GM04503 (cell line): ENCODE measurements around the gene GRAP2.
"Not testable (repeated sequence)": the region's sequence is repeated elsewhere in the genome, so short reads cannot be mapped to it uniquely, and the experiment has no call there.

Source experiments
- DNase-seq: peaks from one replicate; pipeline ENCODE4 v3.0.0-alpha.2; 2012; ENCODE audit warnings: low read depth

The GRAP2 gene

DNA sequence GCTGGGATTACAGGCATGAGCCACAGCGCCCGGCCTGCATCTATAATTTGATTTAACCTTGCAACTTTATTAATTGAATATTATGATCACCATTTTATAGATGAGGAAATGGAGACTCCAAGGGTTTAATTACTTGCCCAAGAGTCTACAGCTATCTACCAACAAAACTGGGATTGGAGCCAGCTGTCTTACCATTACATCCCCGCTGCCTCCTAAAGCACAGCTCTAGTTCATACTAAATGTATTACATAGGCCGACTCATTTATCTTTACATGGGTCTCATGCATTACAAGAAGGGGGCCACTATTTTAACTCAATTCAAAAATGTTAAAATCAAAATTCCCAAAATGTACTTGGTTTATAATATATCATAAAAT, 45.2 kb downstream of the GRAP2 start:
- DNase-seq: no peak

DNA sequence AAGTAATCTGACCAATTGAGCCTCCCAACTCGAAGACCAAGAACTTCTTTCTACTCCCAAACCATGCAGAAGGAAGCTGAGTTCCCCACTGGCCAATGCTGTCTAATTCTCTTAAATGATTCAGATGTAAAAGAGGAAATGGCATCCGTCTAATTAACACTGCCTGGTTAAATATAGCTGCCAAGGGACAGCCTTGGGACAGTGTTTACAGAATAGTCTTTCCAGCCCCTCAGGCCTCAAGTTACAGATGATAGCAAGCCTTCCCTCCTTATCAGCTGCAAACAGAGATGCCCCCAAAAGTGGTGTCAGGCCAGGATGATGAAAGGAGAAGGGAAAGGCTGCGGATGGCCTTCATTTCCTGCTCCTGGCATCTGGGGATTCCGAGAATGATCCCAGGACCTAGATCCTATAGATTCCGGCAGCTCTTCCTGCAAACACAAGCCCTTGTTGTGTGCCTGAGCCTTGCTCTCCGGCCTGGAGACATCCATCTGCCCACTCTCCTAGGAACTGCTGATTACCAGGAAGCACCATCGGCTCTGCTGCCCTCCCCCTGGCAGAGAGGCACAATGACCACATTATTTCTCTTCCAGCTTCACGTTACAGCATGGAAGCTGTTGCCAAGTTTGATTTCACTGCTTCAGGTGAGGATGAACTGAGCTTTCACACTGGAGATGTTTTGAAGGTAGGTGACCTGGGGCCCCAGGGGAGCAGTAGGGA, 45.8 kb downstream of the GRAP2 start:
- no peak for DNase-seq

DNA sequence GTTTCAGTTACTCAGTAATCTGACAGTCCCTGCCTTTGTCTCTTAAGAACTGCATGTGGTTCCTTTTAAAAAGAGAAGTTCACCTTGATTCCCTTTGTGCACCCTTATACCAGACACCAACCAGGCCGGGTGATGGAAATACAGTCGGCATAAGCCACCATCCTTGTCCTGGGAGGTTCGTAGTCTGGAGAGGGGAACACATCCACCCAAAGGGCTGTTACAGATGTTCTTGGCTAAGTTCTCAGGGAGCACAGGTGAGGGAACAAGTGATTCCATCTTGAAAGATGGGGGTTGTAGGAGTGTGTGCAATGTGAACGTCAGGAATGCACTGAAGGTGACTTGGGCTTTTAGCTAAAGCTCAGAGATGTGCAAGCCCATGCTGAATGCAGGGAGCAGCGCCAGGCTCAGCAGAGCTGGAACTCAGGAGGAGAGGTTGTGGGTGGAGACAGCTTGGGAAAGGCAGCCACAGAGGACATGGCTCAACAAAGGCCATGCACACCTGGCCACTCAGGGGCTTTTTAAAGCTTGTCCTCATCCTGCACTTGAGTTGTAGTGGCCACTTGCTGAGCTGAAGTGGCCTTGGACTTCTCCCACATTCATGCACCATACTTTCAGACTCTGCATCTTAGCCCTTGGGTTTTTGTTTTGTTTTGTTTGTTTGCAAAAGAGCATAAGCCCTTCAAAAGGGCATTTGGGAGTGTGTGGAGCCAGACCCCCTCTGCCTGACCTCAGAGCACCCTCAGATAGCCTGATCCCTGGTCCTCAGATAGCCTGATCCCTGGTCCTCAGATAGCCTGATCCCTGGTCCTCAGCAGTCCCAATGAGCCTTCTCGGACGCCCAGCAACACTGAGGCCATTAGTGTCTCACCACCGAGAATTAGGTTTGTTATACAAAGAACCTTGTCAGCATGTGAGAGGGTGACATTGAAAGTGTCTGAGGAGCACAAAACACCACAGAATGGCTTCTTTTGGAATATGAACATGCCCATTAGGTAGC, 46.6 kb downstream of the GRAP2 start:
- DNase-seq: no peak

DNA sequence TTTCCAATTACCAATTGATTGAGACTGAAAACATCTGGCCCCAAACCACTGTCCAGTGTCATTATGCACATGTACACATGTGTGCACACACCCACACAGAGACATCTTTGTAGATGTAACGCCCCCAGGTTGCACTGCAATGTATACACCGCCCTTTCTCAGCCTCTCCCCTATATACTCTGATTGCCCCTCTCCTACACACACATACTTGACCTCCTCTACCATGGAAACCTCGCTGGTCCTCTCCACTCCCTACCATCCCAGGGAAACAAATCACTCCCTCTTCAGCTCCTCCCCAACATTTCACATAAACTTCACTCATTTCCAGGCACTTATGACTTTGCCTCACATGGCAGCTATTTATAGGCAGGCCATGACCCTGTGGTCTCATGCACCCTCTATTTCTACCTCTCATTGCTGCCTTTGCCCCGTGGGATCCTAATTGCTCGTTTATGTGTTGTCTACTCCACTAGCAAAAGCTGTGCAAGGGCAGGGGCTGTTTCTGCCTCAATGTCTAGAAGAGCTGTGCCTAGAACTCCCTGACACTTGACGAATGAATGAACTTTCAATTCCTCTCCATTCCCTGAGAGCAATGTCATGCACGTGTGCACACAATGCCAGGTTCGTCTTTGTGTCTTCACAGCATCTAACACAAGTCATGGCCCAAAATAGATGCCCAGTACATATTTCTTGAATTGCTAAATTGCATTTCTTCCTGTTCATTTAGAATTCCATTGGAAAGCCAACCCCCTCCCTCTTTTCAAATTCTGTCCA, 49.3 kb downstream of the GRAP2 start:
- no peak for DNase-seq

DNA sequence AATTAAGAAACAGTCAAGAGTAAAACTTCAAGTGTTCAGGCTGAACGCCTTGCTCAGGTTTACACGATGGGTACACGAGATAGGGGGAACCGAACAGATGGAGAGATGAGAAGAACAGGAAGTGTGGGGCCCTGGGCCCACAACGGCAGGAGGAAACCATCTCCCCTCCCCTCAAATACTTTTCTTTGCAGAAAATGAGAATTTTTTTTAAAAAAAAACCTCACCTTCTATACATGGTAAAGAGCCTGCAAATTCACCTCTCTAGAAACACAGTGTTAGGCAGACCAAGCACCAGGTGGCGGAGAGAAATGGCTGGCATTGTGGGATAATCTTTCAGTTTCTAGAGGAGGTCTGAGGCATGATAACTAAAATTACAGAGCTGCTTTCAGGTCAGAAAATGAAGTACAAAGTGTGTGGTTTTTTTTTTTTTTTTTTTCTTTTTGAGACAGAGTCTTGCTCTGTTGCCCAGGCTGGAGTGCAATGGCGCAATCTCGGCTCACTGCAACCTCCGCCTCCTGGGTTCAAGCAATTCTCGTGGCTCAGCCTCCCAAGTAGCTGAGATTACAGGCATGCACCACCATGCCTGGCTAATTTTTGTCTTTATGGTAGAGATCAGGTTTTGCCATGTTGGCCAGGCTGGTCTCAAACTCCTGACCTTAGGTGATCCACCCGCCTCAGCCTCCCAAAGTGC, 50.9 kb downstream of the GRAP2 start:
- not testable (repeated sequence) for DNase-seq

DNA sequence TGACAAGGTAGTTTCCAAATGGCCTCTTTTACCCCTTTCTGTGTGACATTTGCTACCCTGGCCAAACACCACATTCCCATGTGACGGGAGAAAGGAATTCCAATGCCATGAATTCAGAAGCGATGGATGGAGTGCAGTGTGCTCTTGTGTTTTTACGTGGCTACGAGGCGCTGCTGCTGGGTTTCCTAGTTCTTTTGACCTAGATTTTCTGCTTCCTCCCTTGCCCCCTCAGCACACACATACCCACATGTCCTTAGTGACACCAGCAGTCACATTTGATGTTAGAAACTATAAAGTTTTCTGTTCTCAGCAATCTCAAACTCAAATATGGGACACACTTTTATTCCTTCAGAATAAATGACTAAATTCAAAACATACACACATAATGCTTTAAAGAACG, 51.5 kb downstream of the GRAP2 start:
- DNase-seq: no peak

DNA sequence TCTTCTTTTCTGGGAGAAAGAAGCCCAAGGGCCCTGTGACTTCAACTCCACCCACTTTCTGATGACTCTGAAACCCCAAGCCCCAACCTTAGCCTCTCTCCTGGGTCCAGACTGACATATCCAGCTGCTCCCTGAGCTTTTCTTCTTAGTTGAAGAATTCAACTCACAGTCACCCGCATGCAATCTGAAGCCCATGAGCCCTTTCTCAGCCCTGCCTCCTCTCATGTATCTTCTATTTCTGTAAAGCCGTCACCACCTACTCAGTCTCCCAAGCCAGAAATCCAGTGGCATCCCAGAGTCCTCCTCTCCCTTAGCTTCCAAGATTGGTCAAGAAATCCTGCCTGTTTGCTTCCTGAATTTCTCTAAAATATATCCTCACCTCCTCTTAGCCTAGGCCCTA, 52.2 kb downstream of the GRAP2 start:
- DNase-seq: no peak

DNA sequence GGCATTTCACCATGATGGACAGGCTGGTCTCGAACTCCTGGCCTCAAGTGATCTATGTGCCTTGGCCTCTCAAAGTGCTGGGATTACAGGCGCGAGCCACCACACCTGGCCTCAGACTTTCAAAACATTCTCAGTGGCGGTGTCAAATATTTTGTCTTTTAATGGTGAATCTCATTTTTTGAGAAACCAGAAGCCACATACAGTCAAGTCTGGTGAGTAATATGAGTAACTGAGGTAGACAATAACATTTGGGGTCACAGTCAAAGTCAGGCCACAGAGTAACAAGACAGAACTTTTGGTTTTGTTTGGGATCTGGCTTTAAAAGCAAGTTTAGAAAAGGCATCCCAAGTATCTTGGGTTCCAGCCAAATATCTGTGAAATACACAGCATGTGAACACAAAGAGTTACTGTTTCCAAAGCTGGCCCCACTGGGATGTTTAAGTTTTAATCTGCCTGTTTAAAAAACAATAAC, 53.7 kb downstream of the GRAP2 start:
- DNase-seq: peak; percentile 27

DNA sequence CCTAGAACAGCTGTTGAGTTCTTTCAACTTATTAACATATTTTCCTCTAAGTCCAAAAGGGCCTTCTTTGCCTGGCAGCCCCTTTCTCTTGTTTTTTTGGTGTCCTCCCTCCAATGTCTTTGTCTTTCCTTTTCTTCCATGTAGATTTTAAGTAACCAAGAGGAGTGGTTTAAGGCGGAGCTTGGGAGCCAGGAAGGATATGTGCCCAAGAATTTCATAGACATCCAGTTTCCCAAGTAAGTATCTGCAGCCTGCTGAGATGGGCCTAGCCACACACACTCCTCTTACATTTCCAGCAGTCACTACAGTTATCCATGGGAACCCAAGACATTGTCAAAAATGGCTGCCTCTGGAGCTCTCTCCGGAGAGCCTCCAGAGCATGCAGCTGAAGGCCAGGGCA, 54.8 kb downstream of the GRAP2 start:
- DNase-seq: no peak

DNA sequence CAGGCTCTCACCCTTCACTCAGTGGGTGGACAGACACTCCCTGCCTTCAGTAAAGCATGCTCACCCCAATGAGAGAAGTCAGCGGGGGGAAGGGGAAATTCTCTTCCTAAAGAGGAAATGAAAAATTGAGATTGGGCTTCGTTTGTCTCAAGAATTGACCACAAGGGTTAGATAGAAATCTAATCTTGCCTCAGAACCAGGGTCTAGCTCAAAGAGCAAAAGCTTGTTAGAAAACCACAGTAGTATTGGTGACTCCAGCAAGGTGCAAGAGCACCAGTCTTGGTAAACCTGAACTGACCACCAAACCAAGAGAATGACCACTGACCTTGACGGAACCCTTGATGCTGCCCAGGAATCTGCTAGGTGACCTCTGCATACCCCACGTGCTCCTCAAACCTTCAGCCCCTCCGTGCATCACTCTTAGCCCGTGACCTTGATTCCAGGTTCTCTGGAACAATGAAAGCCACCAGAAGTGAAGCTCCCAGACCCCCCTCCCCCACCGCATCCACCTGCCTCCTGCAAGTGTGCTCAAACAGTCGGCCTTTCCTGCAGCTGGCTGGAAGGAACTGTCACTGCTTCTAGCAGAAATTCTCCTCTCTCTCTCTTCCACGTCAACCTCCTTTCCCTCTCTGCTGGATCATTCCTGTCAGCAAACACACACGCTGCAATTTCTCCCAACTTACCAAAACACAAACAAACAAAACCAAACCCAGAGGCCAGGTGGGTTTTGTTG, 56.2 kb downstream of the GRAP2 start:
- DNase-seq: no peak

DNA sequence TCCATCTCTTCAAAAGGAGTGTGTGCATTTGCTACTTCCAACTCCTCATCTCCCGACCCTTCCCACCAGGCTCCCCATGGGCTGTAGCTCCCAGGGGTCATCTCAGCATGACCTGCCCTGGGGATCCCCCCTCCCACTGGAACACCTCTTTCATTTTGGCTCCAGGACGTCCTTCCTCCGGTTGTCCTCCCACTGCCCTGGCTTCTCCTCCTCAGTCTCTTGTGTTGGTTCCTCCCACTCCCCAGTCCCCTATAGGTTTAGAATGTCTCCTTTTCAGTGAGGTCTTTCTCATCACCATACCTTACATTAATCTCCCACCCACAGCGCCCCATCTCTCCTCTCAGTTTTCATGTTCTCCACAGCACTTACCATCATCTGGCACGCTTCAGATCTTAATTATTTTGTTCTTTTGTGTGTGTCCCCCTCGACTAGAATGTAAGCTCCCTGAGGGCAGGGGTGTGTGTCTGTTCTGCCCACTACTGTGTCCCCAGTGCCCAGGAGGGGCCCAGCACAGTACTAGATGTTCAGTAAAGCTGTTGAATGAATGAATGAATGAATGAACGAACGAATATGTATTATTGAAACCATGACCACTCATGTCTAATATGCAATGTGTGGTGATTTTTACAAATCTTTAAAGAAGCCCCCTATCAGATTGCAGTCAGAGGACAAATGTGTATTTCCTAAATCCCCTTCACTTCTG, 57.3 kb downstream of the GRAP2 start:
- no peak for DNase-seq

DNA sequence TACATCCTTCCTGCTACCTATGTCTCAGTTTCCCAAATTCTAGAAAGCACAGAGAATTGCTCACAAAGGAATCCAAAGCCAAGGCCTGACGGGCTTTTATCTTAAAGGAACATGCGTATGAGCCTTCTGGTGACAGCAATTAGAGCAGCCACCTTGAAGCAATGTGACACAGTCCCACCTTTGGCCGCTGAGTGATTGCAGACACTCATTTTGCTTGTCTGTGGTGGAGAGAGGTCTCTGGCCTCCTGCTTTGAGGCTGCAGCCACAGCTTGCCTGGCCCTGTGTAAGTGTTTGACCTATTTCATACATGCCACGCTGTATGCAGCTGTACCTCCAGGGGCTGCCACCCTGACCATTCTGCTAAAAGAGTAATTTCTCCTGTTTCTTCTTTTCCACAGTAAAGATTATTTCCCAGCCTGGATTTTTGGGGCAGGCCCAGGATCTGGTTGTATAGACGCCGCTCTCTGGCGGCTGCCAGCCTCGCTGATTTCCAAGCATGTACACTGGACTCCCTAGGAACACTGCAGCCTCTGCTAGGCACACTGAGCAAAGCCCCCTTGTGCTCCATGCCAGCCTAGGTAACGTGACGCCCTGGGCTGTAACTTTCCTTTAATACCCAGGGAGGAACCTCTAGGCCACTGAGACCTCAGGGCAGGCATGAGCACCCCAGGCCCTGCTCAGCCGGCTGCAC, 58.2 kb downstream of the GRAP2 start:
- no peak for DNase-seq

DNA sequence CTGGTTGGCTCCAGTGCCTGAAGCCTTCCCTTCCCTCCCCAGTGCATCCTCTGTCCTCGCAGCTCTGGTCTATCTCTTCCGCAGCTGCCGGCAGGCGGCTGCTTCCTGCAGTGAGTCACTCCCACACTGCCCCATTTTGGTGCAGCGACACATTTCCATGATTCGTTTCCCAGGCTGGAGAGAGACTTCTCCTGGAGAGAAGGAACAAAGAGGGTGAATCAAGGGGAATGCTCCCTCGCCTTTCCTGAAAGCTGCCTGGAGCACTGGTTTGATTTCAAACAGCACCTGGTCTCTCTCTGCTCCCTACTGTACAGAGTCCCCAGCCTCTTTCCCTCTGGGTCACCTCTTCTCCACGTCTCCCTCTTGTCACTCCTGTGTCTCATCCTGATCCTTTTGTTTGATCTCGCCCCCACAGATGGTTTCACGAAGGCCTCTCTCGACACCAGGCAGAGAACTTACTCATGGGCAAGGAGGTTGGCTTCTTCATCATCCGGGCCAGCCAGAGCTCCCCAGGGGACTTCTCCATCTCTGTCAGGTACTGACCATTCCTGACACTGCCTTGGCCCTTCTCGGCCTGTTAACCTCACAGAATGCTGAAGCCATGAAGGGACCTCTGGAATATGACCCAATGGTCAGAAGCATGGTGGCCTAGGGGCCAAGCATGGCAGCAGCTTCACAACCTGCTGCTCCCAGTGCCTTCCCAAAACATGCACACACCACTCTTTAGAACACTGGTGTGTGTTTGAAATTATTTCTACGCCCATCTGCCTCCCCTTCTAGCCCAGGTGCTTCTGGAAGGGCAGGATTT, 59.0 kb downstream of the GRAP2 start, which contains the start of gene TMA7B:
TMA7B (plus strand) TSS at position 758 of the 808 bp plus-strand sequence. CDS start 3,978 bp downstream, outside the sequence.
- no peak for DNase-seq

DNA sequence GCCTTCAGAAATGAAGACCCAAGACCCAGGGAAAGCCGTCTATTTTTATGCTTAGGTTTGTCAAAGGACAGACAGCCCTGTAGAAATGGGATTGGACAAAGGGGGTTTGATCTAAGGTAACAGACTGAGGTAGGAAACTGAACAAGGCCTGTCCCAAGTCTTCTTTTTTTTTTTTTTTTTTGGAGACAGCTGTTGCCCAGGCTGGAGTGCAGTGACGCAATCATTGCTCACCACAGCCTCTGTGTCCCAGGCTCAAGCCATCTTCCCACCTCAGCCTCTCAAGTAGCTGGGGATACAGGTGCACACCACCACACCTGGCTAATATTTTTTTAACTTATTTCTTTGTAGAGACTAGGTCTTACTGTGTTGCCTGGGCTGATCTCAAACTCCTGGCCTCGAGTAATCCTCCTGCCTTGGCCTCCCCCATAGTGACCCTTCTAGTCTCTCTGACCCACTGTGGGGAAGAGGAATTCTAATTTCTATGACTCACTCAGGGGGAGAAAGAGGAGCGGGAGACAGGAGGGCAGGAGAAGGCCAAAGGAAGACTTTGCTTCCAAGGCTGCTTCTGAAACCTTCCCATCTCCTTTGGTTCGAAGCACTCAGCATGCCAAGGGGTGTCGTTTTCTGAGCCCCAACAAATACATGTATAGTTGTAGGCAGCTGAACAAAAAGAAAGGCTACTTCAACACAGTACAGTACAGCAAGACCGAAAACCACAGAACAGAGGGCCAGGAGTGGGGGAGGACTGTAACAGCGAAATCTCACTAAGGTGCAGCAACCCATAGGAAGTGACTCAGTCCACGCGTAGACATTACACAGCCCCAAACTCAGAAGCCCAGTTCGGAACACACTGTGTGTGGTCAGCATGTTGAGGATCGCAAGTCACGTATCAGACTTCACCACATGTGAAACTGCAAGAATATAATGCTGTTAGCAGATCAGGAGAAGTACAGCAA, 60.2 kb downstream of the GRAP2 start:
- DNase-seq: peak; percentile 5

DNA sequence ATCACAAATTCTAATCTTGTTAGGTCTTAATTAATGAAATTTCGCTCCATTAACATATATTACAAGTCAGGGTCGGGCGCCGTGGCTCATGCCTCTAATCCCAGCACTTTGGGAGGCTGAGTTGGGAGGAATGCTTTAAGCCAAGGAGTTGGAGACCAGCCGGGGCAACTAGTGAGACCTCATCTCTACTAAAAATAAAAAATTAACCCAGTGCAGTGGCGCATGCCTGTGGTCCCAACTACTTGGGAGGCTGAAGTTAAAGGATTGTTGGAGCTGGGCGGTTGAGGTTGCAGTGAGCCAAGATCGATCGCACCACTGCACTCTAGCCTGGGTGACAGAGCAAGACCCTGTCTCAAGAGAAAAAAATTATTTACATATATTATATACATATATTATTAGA, 61.2 kb downstream of the GRAP2 start:
- DNase-seq: no peak

DNA sequence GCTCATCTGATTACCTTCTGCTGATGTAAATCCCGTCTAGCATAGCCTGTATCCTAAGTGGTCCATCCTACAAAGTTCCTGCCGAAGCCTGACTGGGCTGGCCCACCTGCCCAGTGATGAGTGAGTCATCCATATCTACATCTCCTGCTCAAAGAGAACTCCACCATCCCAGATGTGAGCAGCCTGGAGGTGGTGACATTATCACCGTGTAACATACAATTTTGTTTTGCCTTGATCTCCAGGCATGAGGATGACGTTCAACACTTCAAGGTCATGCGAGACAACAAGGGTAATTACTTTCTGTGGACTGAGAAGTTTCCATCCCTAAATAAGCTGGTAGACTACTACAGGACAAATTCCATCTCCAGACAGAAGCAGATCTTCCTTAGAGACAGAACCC, 64.9 kb downstream of the GRAP2 start:
- DNase-seq: no peak

DNA sequence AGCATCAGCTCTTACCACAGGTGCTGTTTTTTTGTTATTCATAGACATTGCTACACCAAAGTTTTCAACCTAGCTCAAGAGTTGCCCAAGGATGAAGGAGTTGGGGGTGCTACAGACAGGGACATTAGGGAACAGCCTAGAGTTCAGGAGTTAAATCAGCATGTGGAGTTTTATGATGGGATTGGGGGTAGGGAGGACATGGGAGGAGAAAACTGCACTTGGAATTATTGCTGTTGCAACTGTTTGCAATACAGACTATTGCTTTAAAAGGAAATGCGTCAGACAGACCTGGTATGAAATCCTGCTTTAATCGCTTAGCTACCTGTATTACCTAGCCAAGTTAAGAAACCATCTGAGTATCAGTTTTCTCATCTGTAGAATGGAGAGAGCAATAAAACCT, 65.6 kb downstream of the GRAP2 start:
- no peak for DNase-seq
